NCI-H146 treated with DMSO at 0.1 percent for 48 hours (cell line): ENCODE data around the gene ZNF480.
"Not testable (repeated sequence)": the region's sequence is repeated elsewhere in the genome, so short reads cannot be mapped to it uniquely, and the experiment has no call there.

ENCODE experiments used
- DNase-seq: peaks from one replicate; lab custom pipeline; 2025; ENCODE audit not compliant: unreplicated experiment; lab: John Stamatoyannopoulos, UW

Gene ZNF480

GRCh38 chr19:52296773-52297600, at the start of gene ZNF480:
ZNF480 (plus strand) TSS chr19:52297169; CDS start chr19:52300413, 3,244 bp downstream.
- DNase-seq, result peak; percentile 80

- peak; percentile 38 for DNase-seq
Measured at GRCh38 chr19:52248241-52248640, 48.7 kb upstream of the ZNF480 start.

DNA sequence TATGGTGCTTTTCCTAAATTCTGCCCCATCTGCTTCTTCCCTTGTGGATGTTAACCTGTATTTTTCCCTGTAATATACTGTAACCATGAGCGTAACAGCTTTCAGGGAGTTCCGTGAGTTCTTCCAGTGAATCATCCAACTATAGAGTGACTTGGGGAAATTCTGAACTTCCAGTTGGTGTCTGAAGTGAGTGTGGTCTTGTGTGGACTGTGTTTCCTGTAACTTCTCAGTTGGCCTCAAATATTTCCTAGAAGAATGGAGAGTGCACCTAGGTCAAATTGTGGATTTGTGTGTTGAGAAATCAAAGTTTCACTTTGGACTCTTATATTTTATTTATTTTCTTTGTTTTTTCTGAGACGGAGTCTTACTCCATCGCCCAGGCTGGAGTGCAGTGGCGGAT, 38.5 kb upstream of the ZNF480 start:
- DNase-seq, result no peak

GRCh38 chr19:52265556-52265955, 31.4 kb upstream of the ZNF480 start:
- DNase-seq, result not testable (repeated sequence)

- peak; percentile 95 for DNase-seq
Measured at GRCh38 chr19:52269338-52270261, 27.4 kb upstream of the ZNF480 start, which contains the start of gene ZNF766. ZNF766 (plus strand) TSS chr19:52269587; CDS start chr19:52269614, 27 bp downstream.

DNA sequence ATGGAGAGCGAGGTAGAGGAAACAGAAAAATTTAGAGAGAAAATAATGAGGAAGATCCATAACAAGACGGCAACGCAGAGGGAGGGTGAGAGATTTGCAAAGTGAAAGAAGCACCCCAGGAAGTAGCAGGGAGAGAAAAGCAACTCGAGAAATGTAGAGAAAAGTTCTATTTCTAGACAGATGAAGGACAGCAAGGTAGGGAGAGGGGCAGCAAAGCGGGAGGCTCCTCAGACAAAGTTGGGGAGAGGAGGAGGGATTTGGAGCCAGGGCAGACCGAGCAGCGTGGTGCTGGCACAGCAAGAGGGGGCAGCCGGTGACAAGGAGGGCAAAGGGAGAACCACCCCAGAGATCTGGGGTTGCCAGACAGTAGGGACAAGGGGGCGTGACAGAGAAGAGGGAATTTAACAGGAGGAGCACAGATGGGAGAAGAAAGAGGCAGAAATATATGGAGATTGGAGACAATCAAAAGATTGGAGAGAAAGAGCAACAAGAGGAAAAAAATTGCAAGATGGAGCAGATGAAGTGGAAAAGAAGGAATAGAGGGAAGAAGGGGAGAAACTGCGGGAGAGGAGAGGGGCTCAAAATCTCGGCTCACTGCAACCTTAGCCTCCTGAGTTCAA, 26.6 kb upstream of the ZNF480 start:
- no peak for DNase-seq

DNA sequence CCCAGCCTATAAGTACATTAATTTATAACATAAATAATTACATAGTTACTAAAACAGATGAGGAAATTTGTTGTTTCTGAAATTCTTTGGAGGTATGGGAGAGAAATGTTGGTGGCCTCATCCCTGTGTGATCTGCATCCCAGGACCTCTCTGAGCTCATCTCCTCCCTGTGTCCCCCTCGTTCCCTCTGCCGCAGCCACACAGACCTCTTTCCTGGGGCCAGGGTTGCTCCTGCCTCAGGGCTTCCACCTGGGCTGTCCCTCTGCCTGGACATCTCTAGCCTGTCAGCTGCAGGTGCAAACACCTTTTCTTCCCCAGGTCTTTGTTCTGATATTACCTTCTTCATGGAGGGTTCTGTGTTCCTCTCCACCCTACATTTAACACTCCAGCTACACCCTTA, 23.7 kb upstream of the ZNF480 start:
- no peak for DNase-seq

DNA sequence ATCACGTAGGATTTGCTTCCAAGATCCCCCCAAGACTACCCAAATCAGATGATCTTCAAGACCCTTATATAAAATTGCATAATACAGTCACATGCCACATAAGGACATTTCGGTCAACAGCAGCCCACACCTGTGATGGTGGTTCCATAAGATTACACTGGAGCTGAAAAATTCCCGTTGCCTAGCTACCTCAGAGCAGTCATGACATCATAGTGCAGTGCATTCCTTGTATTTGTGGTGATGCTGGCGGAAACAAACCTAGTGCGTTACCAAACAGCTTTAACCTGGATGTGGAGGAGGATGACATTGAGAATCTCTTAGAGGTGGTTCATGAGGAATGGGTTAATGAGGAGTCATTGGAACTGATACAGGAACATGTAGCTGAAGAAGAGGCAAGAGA, 22.8 kb upstream of the ZNF480 start:
- DNase-seq, result no peak

- DNase-seq, result no peak
Measured at GRCh38 chr19:52275988-52276387, 21.0 kb upstream of the ZNF480 start.

- no peak for DNase-seq
Measured at GRCh38 chr19:52277471-52277870, 19.5 kb upstream of the ZNF480 start.

- DNase-seq, result no peak
Measured at GRCh38 chr19:52286256-52286655, 10.7 kb upstream of the ZNF480 start.

GRCh38 chr19:52291781-52292180, 5.2 kb upstream of the ZNF480 start:
- no peak for DNase-seq

DNA sequence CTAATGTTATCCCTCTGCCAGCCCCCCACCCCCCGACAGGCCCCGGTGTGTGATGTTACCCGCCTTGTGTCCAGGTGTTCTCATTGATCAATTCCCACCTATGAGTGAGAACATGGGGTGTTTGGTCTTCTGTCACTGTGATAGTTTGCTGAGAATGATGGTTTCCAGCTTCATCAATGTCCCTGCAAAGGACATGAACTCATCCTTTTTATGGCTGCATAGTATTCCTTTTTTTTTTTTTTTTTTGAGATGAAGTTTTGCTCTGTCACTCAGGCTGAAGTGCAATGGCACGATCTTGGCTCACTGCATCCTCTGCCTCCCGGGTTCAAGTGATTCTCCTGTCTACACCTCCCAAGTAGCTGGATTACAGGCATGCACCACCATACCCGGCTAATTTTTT, 4.0 kb upstream of the ZNF480 start:
- not testable (repeated sequence) for DNase-seq

DNA sequence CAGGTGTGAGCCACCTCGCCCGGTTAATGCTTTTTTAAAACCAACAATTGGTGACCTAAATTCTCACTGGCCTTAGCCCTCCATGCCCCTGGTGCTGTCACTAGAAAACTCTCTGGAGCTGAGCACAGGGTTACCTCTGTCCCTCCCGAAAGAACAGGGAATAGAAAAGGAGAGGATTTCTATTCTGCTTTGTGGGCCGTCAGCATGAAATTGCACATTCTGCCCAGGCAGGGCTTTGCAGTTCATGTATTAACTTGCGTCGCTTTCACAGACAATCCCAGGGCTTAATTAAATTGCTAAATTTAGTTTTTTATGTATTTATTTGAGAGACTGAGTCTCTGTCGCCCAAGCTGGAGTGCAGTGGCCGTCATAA, 583 bp upstream of the ZNF480 start:
- no peak for DNase-seq

- peak; percentile 6 for DNase-seq
Measured at GRCh38 chr19:52297601-52298364, 814 bp downstream of the ZNF480 start.

DNA sequence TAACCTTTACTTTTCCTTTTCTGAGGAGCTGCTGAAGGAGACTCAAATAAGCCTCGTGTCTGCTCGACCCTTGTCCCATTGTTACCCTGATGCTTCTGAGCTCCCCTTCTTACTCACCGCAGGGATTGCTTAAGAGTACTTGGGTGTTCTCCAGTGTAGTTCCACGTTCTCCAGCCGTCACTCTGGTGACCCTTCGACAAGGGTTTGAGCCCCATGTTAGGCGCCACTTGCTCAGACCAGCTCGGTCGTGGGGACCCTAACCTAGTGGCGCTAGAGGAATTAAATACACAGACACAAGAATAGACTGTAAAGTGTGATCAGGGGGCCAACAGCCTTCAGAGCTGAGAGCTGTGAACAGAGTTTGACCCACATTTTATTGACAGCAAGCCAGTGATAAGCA, 10.3 kb downstream of the ZNF480 start:
- DNase-seq, result no peak

DNA sequence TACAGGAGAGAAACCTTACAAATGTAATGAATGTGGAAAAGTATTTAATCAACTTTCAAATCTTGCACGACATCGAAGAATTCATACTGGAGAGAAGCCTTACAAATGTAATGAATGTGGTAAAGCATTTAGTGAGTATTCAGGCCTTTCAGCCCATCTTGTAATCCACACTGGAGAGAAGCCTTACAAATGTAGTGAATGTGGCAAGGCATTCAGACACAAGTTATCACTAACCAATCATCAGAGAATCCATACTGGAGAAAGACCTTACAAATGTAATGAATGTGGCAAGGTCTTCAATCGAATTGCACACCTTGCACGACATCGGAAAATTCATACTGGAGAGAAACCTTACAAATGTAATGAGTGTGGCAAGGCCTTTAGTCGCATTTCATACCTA, 25.5 kb downstream of the ZNF480 start:
- no peak for DNase-seq

- DNase-seq, result no peak
Measured at GRCh38 chr19:52331757-52332156, 34.8 kb downstream of the ZNF480 start.

DNA sequence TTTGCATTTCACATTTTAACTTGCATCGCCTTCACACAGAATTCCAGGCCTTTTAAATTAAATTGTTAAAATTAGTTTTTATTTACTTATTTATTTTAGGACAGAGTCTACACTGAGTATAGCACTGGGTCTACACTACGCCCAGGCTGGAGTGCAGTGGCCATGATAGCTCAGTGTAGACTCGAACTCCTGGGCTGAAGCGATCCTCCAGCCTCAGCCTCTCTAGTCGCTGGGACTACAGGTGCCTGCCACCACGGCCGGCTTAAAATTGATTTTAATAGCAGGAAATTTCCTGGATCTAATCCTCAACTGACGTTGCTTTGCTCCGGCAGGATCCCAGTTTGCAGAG, 38.8 kb downstream of the ZNF480 start:
- no peak for DNase-seq

DNA sequence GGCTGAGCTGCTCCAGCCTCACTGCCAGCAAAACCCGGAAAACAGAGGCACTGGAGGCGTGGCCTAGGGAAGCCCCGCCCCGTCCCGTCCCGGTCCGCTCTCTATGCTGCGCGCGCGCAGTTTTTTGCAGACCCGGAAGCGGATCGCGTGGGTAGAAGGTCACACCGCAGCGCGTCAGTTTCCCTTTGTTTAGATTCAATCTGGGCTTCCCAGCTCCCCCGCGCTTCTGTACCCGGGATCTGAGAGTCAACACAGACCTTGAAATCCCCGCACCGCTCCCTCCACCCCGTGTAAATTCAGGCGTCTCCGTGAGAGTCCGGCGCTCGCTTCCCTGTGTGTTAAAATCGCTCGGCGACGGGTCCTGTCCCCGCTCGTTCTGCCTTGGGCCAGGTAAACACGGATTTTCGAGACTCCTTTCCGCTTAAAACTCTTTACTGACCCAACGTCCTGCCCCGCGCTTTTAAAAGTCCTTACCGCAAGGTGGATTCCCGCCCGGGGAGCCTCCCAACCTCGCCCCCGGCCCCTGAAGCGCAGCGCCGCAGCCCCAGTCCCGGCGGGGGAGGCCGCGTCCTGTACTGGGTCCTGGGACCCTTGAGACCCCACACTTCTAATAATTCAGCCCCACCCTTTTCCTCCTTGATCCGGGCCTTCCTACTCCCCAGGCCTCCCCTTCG, 39.3 kb downstream of the ZNF480 start, which contains the start of gene ZNF610:
Gene ZNF610, plus strand, starts transcription at position 127 of the 674 bp plus-strand sequence. CDS start 12,930 bp downstream, outside the sequence.
- peak; percentile 65 for DNase-seq
